ENCODE results near the gene NKAIN4. TPM values are rescaled to one million over a fixed set of nuclear protein-coding genes. Genes with fewer than 3 reads are reported as not detected.
"Not testable (repeated sequence)": the region's sequence is repeated elsewhere in the genome, so short reads cannot be mapped to it uniquely, and the experiment has no call there.

NKAIN4 gene
- polyA plus RNA-seq, 3 donors from 2014 or later: not detected

DNA sequence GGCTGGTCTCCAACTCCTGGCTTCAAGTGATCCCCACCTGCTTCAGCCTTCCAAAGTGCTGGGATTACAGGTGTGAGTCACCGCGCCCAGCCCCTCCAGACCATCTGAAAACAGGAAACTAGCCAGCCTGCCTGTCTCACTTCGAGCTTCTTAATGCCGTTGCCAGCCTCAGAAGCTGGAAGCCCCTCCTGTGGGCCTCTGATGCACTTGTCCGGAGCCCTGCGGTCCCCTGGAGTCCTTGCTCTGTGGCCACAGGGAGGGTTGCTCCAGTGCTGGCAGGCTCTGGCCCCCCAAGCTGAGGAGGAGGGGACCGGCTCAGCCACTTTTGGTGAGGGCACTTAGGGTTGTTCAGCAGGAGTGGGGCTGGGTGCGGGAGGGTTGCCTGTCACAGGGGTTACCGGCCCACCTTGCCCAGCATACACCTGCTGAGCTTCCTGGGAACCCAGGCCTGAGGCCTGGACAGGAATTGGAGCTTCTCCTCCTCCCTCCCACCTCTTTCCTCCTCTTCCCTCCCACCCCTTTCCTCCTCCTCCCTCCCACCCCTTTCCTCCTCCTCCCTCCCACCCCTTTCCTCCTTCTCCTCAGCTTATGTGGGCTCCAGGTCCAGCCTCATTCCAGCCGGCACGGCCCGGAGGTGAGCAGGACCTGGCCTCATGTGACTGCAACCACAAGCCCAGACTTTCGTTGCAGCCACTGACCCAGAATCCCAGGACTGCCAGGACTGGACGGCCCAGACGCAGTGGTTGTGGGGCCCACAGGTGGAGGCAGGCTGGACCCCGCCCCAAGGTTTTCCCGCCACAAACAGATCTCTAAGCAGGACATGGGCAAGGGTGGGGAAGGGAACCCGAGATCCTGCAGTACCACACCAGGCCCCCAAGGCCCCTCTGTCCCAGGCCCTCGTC is 28.0 kb downstream of the NKAIN4 start:
- H3K27me3 Mint-ChIP-seq (ENCODE audit: low read depth in 3 of 3): peaks cover 5 to 9% (median 7%) of the 10 kb centered on the region in 3 donors
- no peak overlapping the region for H3K27ac Mint-ChIP-seq
- DNase-seq: no peak
- H3K36me3 Mint-ChIP-seq: no peaks in the 10 kb centered on the region
- no peaks in the 10 kb centered on the region for H3K9me3 Mint-ChIP-seq
- no peak overlapping the region for H3K4me3 Mint-ChIP-seq
- H3K4me1 Mint-ChIP-seq: no peaks in the 10 kb centered on the region

DNA sequence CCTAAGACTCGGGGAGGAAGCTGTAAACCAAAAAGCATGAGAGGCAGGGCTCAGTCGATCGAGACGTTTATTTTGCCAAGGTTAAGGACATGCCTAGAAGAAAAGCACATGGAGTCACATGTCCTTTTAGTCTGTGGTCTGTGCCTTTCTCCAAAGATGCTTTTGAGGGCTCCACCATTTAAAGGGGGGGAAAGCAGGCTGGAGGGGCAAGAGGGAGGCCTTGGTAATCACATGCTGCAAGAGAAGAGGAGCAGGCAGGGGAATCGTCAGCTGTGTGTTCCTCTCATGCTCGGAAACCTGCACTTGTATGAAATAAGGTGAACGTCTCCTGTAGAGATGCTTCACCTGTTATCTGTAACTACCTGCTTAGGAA is 29.2 kb downstream of the NKAIN4 start:
- no peaks in the 10 kb centered on the region for H3K4me1 Mint-ChIP-seq
- DNase-seq: no peak
- H3K27ac Mint-ChIP-seq: no peak overlapping the region
- no peaks in the 10 kb centered on the region for H3K9me3 Mint-ChIP-seq
- no peak overlapping the region for H3K4me3 Mint-ChIP-seq
- H3K36me3 Mint-ChIP-seq: no peaks in the 10 kb centered on the region
- H3K27me3 Mint-ChIP-seq (ENCODE audit: low read depth in 3 of 3): peaks cover 0 to 2% (median under 1%) of the 10 kb centered on the region in 3 donors

DNA sequence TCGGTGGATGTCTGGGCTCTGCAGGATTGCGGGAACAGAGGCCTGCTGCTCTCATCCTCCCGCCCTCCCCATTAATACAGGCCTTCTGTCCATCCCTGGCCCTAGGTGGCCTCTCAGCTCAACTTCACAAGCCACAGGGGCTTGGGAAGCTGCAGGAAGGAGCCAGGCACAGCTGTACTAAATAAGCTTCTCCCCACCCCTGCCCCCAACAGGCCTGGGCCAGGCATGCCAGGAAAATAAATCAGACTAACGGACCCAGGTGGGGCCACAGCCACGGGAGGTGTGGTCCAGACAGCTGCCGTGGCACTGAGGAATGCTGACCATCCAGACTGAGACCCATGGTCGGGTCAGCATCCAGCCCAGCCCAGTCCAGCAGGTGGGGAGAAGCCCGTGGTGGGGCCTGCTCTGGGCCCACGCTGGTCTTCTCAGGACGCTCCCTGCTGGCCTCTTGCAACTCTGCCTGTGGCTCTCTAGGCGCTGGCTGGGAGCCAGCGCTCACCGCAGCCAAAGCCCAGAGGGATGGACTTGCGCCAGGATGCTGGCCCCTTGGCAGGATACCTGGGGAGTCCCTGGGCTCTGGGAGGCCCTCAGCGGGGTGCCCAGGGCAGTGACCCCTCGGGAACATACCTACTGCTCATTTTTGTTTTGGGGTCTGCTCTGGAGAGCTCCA is 29.7 kb downstream of the NKAIN4 start:
- DNase-seq: no peak
- Mint-ChIP-seq H3K27ac (no peak overlapping the region), H3K27me3 (ENCODE audit: low read depth in 3 of 3) (peaks cover 0 to 1% (median 0%) of the 10 kb centered on the region in 3 donors), H3K4me1 (no peaks in the 10 kb centered on the region), H3K4me3 (no peak overlapping the region), H3K9me3 (no peaks in the 10 kb centered on the region), H3K36me3 (no peaks in the 10 kb centered on the region)

DNA sequence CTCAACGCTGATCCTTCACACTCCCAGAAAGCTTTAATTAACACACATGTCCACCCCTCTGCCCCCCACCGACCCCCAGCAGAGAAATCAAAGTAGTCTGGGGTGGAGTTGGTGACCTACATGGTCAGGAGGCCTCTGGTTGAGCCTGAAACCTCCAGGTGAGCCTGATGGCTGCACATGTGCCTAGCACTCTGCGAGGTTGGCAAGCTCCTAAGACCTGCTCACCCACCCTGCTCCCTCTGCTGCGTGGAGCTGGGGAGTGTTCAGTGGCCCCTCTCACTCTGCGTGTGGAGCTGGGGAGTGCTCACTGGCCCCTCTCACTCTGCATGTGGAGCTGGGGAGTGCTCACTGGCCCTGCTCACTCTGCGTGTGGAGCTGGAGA is 30.4 kb downstream of the NKAIN4 start:
- Mint-ChIP-seq H3K36me3 (no peaks in the 10 kb centered on the region), H3K4me1 (no peaks in the 10 kb centered on the region), H3K27me3 (ENCODE audit: low read depth in 3 of 3) (peaks cover 0 to 1% (median 0%) of the 10 kb centered on the region in 3 donors), H3K9me3 (no peaks in the 10 kb centered on the region), H3K4me3 (no peak overlapping the region), H3K27ac (no peak overlapping the region)
- DNase-seq: no peak

DNA sequence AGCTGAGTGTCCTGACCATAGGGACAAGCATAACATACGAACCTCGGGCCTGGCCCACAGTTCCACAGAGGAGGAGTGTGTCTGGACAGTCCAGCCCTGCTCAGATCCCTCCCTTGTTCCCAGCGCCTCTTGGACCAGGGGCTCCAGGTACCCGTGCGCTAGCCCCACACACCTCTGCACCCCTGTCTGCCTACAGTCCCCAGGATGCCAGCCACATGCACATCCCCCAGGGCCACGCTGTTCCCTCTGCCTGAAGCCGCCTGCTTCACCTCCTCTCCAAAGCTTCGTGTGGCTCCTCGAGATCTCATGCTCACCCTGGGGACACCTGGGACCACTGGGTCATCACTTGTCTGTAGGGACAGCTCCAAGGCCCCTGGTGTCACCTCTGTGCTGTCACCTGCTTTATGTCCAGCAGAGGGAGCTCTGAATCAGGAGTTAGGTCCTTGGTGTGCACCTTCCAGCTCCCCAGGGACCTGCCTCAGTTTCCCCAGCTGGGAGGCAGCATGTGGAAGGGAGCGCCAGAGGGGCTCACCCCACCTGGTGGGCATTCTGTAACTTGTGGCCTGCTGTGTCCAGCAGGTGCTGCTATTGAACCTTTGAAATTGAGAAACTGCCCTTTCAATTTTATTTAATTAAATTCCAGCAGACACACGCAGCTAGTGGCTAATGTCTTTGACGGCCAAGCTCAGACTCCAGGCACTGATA is 31.0 kb downstream of the NKAIN4 start:
- Mint-ChIP-seq H3K9me3 (no peaks in the 10 kb centered on the region), H3K27me3 (ENCODE audit: low read depth in 3 of 3) (peaks cover 0 to 1% (median 0%) of the 10 kb centered on the region in 3 donors), H3K36me3 (no peaks in the 10 kb centered on the region), H3K4me1 (no peaks in the 10 kb centered on the region), H3K4me3 (no peak overlapping the region), H3K27ac (no peak overlapping the region)
- DNase-seq: peak; percentile 15 to 25 (median 24)

DNA sequence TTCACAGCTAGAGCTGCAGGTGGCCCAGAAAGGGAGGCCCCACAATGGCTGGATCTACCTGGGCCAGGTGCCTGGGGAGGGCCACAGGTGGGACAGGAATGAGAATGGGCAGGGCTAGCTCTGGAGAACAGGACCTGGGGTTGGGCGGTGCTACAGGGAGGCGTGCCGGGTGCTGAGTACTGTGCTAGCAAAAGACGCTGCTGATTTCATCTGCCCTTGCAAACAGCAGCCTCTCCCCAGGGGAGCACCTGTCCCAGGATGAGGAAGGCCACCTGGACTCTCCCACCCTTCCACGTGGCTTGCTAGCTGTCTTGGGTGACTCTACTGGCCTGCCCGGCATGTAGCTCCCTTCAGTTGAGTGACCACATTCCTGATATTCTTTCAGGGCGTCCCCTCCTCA is 31.7 kb downstream of the NKAIN4 start:
- no peaks in the 10 kb centered on the region for H3K9me3 Mint-ChIP-seq
- H3K4me1 Mint-ChIP-seq: no peaks in the 10 kb centered on the region
- peaks cover 0 to 1% (median 0%) of the 10 kb centered on the region in 3 donors for H3K27me3 Mint-ChIP-seq (ENCODE audit: low read depth in 3 of 3)
- no peak overlapping the region for H3K4me3 Mint-ChIP-seq
- H3K36me3 Mint-ChIP-seq: no peaks in the 10 kb centered on the region
- DNase-seq: no peak
- no peak overlapping the region for H3K27ac Mint-ChIP-seq

DNA sequence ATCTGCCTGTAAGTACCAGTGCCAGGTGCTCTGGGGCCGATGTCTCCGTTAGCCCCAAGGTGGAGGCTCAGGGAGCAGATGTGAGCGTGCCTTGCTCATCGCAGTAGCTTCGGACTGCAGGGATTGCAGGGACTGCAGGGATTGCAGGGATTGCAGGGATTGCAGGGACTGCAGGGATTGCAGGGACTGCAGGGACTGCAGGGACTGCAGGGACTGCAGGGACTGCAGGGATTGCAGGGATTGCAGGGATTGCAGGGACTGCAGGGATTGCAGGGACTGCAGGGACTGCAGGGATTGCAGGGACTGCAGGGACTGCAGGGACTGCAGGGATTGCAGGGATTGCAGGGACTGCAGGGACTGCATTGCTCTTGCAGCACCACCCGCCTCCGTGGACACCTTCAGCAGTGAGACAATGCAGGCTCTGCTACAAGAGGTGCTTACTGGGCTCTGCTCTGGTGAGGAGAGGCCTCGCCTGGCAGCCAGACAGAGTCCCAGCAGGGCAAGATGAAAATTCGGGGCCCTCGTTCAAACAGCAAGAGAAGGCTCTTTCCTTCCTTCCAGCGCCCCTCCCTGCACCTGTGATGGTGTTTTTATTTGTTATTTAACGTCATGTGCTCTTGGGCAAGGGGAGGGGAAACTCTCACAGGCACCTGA is 32.7 kb downstream of the NKAIN4 start:
- not testable (repeated sequence) for H3K27ac Mint-ChIP-seq, H3K4me3 Mint-ChIP-seq, H3K4me1 Mint-ChIP-seq

DNA sequence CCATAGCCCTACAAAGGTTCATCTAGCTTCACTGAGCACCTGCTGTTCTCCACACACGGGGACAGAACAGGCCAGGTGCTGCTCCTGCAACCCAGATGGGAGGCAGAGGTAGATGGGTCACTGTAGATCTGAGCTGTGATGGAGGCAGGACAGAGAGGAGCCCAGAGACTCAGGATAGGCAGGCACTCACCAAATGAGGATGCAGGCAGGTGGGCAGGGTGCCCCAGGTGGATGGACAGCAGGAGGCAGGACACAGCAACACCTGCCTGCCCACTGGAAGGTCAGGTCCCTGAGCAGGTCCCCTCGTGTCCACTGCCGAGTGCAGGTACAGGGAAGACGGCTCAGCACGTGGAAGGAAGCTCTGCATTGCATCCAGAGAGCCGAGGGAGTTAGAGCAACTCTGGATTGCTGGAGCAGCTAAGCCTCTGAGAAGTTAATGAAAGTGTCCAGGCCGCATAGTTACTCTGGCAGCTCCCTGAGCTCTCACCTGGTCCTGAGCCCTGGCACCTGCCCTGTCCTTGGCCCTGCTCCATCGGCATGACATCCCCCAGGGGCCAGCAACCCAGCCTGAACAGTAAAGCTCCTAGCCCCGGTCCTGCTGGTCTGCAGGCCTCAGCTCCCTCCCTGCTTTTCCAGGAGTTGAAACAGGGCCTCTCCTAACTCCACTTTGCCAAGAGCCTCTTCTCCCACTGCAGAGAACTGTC is 33.4 kb downstream of the NKAIN4 start:
- Mint-ChIP-seq H3K27me3 (ENCODE audit: low read depth in 3 of 3) (peaks cover 5 to 6% (median 5%) of the 10 kb centered on the region in 3 donors), H3K9me3 (no peaks in the 10 kb centered on the region), H3K4me1 (peaks cover 6 to 7% of the 10 kb centered on the region in 2 donors), H3K4me3 (no peak overlapping the region), H3K36me3 (no peaks in the 10 kb centered on the region), H3K27ac (no peak overlapping the region)
- DNase-seq: no peak

More for the DNA sequence above, 32.7 kb downstream of the NKAIN4 start:
- H3K27me3 Mint-ChIP-seq (ENCODE audit: low read depth in 3 of 3); H3K9me3 Mint-ChIP-seq; DNase-seq; H3K36me3 Mint-ChIP-seq: not testable (repeated sequence)

DNA sequence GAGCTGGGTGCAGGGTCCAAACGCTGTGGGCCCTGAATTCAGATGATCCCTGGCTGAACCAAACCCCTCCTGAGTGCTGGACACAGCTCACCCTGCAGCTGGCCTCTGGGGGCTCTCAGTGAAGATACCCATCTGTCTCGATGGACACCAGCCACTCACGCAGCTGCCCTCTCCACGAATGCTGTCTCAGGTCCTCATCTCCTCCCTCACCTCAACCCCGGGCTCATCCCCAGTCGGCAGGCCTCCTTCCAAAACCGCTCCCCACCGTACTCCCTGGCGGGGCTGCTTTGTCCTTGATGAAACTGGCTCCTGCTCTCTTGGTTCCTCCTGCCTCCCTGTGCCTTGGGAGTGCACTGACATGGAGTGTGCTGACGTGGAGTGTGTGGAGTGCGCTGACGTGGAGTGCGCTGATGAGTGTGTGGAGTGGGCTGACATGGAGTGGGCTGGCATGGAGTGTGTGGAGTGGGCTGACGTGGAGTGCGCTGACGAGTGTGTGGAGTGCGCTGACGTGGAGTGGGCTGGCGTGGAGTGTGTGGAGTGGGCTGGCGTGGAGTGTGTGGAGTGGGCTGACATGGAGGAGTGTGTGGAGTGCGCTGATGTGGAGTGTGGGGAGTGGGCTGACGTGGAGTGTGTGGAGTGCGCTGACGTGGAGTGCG is 34.3 kb downstream of the NKAIN4 start:
- DNase-seq: no peak
- no peaks in the 10 kb centered on the region for H3K9me3 Mint-ChIP-seq
- peaks cover 11 to 12% of the 10 kb centered on the region in 2 donors for H3K4me1 Mint-ChIP-seq
- no peak overlapping the region for H3K27ac Mint-ChIP-seq
- H3K4me3 Mint-ChIP-seq: no peak overlapping the region
- H3K27me3 Mint-ChIP-seq (ENCODE audit: low read depth in 3 of 3): peaks cover 5 to 9% (median 8%) of the 10 kb centered on the region in 3 donors
- H3K36me3 Mint-ChIP-seq: no peaks in the 10 kb centered on the region

DNA sequence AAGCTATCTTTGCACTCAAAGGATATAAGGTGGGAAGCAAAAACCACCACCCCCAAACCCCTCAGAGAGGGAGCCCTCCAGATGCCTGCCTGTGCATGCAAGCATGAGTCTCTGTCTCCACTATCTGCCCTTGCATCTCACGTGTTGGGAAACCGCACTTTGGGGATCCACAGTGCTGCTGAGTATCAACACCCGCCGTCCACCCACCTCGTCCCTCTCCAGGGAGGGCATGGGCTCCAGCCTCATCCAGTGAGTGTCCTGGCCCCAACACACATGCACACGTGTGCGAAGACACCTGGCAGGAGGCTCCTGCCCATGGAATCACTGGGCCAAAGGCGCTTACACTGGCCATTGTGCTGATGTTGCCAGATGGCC is 34.8 kb downstream of the NKAIN4 start:
- peaks cover 16 to 17% of the 10 kb centered on the region in 2 donors for H3K4me1 Mint-ChIP-seq
- H3K9me3 Mint-ChIP-seq: no peaks in the 10 kb centered on the region
- H3K36me3 Mint-ChIP-seq: no peaks in the 10 kb centered on the region
- H3K27ac Mint-ChIP-seq: no peak overlapping the region
- H3K27me3 Mint-ChIP-seq (ENCODE audit: low read depth in 3 of 3): peaks cover 5 to 9% (median 8%) of the 10 kb centered on the region in 3 donors
- no peak for DNase-seq
- H3K4me3 Mint-ChIP-seq: no peak overlapping the region

DNA sequence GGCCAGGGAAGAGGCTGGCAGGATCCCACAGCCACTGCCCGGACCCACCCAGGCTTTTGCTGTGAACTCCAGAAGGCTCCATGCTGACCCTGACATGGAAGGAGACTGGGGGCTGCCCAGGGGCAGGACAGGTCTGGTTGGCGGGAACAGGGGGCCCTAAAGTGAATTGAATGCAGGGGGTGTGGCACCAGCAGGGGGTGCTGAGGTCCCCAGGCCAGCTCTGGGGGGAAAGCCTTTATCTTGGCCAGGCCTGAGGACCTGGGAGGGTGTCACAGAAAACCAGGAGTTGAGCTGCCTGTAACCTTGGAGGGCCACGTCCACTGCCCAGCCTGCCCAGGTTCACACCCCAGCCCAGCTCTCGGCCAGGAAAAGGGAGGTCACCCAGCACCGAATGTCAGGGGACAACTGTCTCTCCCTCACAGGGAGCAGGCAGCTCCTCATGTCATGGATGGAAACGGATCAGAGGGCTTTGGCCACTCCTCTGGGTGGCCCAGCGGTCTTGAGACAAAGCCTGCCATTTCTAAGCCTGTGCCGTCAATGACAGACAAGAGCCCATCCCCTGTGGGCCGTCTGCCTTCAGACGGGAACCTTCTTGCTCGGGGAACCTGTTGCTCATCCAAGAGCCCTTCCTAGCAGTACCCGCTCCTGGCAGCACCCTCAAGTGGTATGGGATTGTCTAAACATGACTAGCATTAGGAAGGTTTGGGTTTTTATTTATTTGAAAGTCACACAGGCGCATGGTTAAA is 35.4 kb downstream of the NKAIN4 start:
- Mint-ChIP-seq H3K4me3 (no peak overlapping the region), H3K4me1 (peaks cover 22 to 23% of the 10 kb centered on the region in 2 donors), H3K27ac (no peak overlapping the region), H3K27me3 (ENCODE audit: low read depth in 3 of 3) (peaks cover 5 to 9% (median 8%) of the 10 kb centered on the region in 3 donors), H3K36me3 (peaks cover 0 to 5% (median 0%) of the 10 kb centered on the region in 3 donors), H3K9me3 (no peaks in the 10 kb centered on the region)
- DNase-seq: no peak

DNA sequence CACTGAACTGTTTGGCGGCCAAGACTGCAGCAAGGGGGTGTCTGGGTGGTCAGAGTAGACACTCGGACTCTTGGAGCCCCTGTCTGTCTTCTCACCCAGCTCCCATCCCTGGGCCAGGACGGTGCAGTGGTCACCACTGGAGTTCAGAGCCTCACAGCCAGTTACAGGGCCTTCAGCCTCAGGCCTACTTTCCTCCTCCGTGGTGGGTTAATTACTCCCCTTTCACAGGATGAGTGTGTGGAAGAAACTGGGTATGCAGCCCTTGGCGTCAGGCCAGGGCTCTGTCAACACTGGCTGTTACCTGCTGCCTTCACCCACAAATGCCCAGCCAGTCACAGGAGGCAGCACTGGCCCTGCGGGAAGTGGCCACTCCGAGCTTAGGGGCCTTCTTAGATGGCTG is 36.6 kb downstream of the NKAIN4 start:
- peaks cover 32 to 34% of the 10 kb centered on the region in 2 donors for H3K4me1 Mint-ChIP-seq
- H3K36me3 Mint-ChIP-seq: peaks cover 0 to 11% (median 3%) of the 10 kb centered on the region in 3 donors
- no peaks in the 10 kb centered on the region for H3K9me3 Mint-ChIP-seq
- H3K4me3 Mint-ChIP-seq: peak overlapping the region in 1 of 5 donors; percentile 13
- H3K27ac Mint-ChIP-seq: no peak overlapping the region
- peaks cover 5 to 9% (median 8%) of the 10 kb centered on the region in 3 donors for H3K27me3 Mint-ChIP-seq (ENCODE audit: low read depth in 3 of 3)
- DNase-seq: no peak
